HG02981 (cell line): ENCODE results near the gene HTR4.

Source experiments
- ATAC-seq: cut with Tn5 transposase; IDR thresholded peaks from one replicate; pipeline ENCODE4 v1.9.1; 2021; ENCODE audit warnings: mild to moderate bottlenecking, moderate library complexity; ENCODE audit not compliant: unreplicated experiment

HTR4 gene

DNA sequence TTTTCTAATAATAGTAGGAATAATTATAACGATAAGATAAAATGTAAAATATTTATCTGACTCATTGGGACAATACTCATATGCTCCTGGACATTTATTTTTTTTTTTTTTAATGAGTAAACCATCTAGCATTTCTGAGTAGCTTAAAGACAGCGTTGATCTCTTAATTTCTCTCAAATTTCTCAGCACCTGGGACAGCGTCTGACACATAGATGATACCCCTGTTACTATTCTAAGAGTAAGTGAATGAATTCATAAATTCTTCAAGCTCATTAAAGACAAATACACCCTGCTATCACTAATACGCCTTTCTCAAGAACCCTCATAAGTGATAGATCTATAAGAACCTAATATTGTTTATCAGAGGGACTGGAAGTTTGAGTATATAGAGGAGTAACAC is 12.0 kb upstream of the HTR4 start:
- ATAC-seq = no peak

DNA sequence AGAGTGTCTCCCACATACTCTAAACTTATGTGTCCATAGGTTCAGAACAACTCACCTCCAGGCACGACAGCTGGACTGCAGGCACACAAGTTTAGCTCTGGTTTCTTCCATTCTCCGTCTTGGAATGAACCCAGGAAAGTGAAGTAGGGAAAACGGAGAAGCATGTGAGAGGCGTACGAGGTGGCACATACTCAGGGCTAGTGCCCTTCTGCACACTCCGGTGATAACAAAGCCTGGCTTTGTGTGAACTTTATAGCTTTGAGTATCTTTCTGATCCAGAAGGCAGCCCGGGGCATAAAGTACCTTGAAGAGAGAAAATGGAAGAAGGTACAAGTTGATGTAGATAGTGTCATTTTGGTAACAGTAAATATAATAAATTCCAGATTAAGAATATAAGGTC is 11.1 kb upstream of the HTR4 start:
- no peak for ATAC-seq

DNA sequence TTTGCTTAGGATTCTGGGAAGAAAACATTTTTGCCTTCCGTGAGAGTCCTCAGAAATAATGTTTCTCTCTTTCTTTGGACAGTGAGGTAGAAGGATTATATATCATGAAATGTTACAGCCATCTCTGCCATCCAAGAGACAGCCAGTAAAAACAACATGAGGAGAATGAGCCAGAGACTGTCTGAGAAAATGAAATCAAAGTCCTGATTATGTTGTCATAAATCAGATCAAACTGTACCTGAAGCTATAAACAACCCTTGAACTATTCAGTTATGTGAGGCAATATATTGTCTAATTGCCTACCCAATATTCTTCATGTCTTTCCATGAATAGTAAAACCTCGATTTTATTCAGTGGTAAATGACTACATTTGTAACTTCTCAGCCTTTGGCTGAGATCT is 9.2 kb upstream of the HTR4 start:
- no peak for ATAC-seq

DNA sequence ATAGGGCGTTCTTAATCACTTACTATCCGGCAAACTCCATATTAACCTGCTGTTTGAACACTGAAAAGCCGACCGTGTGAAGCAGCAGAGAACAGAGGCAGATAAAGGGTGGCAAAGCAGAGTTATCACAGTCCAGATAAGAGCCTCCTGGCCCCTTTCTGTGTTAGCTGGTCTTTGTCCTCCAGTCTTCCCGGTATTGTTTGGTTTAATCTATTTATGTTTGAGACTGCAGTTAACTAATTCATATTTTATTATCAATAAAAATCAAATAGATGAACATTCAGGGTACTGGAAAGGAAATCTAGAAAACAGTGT is 6.0 kb upstream of the HTR4 start:
- no peak for ATAC-seq

DNA sequence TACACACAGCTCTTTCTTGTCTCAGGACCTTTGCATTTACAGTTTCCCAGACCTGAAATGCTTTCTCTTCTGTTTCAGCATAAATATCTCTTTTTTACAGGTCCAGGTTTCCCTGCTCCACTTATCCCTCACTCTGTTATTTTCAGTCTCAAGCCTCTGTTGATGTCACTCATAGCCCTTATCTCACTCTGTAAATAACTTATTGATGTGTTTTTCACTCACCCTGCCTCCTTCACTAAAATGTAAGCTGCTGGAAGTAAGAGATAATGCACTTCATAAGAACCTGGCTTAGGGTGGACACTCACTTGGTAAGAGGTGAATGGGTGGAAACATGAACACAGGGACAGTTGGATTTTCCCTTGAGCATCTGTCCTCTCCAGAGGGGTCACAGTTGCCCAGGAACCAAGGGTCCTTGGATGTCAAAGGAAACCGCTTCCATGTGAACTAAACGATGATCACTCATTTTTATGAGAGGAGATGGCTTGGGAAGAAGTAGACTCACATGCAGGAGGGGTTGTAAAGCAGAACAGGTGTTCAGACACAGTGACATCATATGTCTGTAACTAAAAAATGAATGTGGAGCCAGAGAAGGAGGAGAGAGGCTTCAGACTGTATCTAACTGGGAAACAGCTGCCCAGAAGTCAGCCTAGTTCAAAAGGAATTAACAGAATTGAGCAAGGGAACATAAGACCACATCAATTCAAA is 5.5 kb upstream of the HTR4 start:
- no peak for ATAC-seq

DNA sequence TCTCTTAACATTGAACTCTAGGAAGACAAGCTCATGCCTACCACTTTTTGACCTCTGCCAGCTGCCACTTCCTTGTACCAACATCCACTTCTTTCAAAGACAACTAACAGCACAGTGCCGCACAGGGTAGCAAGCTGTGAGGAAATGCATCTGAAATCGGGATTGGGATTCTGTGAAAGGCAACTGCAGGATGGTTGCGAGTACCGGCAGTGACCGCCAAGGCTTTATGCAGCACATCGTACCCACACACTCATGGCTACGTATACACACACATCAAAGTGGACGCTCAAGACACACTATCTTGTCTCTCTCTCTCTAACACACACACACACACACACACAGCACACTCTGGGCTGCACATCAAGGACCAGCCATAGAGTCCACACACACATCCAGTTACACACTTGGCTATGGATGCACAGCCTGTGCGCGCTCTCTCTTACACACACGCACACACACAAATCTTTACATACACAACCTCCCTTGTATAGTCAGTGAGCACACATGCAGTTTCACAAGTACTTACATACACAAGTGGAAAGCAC is 964 bp downstream of the HTR4 start:
- no peak for ATAC-seq

DNA sequence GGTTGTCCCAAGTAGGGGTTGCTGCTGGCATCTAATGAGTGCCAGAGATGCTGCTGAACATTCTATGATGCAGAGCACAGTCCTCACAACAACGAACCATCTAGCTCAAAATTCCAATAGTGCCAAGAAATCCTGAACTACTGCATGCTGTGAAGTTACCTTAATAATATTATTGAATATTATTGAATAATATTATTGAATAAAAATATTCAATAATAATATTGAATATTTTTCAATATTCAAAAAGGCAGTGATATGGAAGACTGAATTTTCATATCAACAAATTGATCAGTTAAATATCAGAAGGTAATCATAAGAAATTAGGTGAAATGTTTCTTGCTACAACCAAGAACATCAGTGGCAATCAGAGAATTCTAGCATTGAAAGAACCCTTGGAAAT is 2.8 kb downstream of the HTR4 start:
- ATAC-seq = no peak

DNA sequence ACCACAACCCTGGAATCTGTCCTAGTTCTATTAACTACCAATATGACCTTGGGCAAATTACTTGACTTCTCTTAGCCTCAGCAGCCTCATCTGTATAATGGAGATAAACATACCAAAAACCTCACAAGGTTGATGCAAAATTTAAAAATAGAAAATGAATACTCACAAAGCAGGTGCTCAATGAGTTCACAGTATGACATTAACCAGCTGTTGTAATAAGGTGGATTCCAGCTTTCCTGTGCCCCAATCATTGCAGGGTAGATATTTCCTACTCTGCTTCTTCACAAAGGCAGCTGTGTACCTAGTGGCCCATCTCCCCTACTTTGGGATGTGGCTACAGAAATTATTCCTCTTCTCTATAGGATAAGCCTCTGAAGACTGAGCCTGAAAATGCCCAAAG is 8.8 kb downstream of the HTR4 start:
- no peak for ATAC-seq

DNA sequence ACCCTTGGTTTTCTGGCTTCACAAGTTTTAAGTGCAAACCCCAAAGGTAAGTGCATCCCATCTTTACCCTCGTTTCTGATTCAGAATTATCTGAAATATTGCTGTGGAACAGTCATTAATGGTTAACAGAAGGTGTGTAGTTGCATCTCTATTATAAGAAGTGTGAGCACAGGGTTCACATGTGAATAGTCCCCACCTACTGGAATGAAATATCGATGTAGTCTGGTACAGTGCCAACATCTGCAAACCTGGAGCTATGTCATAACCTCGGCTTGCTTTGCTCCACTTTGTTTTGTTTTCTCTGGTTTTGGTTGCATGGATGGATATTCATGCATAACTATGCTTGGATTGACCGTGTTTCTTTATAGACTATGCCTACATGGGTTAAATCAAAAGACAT is 12.6 kb downstream of the HTR4 start:
- ATAC-seq = no peak

DNA sequence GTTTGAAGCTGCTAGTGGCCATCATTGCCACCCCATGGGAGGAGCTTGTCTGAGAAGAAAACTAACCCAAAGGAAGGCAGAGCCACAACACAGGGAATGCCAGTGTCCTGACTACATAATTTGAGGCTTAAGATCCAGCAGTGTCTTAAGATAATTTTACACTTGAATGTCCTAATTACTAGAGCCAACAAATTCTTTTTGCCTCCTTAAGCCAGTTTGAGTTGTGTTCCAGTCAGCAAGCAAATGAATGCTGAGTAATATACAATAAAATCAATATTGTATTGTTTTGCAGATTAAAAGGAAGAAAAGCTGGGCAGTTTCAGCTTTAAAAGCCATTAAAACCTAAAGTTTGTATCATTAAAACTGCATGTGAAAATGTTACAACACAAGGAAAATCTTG is 13.9 kb downstream of the HTR4 start:
- ATAC-seq = no peak

DNA sequence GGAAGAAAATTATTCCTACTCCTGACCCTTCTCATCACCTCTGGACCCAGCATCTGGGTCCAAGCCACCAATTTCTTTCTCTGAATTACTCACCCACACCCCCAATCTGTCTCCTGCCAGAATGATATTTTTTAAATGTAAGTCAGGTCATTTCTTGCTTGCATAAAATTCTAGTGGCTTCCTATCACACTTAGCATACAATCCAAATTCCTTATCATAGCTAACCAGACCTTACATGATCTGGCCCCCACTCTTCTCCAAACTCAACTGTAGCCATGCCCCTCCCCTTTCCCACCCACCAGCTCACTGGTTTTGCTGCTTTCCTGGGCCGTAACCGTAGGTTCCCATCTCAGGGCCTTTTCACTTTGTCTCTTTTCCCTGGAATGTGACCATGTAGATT is 15.2 kb downstream of the HTR4 start:
- ATAC-seq = no peak

DNA sequence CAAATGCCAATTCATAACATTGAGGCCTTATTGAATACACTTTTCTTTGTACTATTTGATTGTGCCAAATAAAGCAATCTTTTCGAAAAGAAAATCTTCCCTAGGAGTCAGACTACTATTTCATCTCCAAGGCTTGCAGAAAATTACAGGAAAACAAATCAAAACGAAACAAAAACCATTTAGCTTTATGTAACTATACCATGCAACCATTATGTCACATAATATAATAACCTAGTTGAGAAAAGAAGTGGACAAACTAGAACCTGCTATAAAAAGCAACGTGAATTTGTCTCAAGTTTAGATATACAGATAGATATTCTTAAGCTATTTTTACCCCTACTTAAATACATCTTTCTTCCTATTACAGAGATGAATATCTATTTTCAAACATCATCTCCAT is 18.0 kb downstream of the HTR4 start:
- ATAC-seq = no peak

DNA sequence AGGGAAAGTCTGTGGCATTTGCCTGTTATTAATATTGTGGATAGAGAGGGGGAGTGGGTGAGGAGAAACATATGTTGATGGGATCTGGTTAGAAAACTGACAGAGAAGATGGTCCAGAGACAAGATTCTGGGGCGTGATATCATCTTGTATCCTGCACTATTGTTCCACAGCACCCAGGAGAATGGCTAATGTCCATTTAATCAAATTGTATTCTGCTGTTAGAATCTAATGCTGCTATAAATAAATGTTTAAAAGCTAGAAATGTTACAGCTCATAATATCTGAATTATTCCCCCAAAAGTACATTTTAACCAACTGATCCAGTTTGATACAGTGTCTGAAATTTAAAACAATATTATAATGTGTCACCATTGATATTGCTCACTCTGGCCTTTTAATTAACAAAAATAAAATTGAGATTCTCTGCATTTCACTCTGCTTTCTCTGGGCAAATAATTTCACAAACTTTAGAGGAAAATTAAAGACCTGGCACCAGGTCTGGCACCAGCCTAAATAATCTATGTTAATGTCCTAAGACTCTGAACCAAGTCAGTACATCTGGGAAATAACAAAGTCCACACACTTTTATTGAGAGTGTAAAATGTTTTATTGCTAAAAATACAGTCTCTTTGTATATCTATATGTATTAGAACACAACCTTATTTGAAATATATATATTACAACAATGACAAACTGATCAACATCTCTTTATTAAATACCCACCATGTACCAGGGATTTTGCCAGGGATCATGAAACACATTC is 18.8 kb downstream of the HTR4 start:
- ATAC-seq = no peak

DNA sequence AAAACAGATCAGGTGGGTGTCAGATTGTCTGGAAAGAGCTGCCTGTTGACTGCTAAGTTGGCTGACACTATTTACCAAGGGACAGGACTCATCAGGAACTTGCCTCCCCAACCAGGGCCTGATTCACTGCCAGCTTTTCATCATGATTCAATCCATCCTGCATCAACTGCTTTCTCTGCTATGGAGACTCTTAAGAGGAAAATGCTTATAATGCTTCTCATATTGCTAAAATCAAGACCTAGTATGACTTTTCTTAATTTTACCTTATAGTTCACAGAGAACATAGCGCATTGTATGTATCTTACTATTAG is 21.3 kb downstream of the HTR4 start:
- ATAC-seq = no peak

DNA sequence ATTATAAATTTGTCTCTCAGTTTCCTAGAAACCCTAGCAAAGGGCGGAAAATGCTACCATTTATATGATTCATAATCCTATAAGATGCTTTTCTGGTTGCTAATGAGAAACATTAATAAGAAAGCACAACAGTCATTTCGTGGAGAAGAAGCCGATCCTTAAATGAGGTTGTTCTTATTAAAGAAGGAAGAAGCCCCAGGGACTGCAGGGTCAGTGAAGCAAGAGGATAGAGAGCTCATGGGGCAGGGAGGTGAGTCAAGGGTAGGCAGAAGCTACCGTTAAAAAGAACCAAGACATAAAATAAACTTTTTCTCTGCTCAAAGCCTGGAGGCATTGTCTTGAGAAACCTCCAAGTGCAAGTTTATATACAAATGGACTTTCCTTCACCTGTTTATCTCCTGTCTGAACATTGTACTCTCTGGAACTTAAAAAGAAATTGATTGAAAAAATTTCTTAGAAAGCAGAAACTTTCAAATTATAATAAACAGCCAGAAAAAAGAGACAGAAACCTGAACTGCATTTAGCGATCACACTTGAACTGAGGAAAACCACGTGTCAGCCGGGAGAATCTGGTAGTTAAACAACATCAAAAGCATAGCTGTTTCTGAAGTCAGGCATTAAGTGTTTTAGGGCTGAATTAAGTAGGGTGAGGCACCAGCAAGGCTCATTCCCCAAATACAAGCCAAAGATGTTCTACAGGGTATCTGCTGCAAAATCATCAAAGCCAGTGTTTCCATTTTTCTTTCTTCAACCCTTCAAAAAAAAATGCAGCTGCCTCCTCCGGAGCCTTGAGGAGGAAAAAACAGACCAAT is 21.9 kb downstream of the HTR4 start:
- no peak for ATAC-seq

DNA sequence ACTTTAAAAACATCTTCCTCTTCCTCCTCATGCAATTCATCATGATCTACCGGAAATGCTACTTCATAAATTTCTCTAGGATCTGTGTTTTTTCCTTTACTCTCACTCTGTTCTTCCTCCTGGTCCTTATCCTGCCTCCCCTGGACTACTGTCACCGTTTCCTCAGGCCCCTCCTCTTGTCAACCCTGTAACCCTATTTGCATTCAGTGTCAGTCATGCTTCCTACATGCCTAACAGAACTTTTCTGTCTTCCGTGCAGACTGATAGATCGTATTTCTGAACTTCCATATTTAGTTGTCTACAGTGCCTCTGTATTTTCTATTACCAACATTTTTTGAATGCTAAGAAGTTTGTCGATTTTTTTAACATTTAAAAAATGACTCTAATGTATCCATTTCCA is 27.3 kb downstream of the HTR4 start:
- ATAC-seq = no peak

DNA sequence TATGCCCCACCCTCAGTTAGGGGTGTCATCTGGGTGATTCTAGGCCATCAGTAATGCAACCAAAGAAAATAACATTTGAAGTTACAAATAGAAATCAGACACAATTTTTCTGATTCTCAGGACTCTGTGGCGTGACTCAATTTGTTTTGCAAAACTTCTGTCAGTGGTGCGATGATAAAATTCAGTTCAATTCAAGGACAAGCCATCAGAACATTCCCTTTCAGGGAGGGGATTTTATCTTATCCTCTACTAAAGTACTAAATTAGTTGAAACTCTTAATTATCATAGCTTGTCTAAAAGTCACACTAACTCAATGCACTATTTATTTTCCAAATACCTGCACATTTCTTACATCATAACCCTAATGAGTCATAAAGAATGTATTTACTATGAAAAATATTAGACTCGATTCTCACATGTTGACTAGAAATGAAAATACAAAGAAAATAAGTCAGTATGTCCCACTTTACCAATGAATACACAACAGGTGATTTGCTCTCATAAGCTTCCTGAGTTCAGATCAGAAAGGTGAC is 28.2 kb downstream of the HTR4 start:
- no peak for ATAC-seq

DNA sequence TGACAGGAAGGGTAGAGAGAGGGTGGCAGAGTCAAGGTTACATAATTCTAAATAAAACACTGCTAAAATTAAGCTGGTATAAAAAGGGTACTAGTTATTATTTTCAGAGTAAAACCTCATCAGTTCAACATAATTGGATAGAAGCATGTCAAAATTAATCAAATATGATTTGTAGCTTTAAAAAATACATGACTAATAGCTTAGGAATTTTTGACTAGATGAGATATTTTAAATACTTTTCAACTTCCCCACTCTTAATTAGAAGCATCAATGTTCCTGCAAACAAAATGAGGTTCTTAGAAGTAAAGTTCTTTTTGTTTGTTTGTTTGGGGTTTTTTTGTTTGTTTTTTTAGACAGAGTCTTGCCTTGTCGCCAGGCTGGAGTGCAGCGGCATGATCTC is 29.1 kb downstream of the HTR4 start:
- no peak for ATAC-seq

DNA sequence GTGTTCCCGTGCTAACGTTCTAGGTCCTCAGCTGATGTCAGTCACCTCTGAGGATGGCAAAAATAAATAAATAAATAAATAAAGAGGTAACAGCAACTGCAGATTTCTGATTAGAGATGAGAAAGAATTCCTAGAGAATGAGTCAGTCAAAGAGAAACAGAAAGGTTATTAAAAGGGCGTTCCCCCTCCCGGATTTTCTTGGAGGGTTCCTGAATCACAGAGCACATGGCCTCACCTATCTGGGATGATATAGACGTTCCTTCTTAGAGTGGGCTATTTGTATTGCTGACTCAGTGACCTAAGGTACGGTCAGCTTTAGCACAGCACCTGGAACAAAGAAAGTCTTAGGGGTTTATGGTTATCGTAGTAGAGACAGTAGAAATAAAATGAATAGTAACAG is 30.6 kb downstream of the HTR4 start:
- no peak for ATAC-seq

DNA sequence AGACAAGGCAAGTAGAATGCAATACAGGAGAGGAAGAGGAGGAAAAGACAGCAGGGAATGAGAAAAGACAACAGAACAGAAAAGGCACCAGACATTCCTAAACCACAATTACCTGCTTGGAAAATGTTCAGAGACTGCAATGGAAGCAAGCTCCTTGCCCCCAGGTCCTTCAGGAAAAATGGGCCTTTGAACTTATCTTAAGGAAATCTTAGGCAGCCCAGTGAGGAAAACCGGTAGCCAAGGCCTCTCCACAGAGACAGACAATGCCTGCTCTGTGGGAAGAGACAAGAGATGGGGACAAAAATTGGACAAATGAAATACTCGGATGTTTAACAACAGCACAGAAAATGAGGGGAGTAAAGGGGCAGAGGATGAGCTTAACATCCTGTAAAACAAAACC is 31.2 kb downstream of the HTR4 start:
- ATAC-seq = no peak

DNA sequence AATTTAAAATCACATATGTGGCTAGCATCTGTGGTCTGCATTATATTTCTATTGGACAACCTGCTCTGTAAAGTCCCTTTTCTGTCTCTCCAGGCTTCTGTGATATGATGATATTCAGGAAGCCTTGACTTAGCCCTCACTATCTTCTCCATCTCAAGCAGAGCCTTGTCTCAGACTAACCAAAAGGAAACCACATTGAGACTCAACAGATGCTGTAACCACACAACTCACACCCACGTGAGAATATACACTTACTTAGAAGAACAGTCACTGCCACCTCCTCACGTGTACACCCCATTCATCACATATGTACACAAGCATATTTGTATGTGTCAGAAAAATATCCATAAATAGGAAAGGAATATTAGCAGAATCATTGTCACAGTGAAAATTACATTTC is 33.6 kb downstream of the HTR4 start:
- no peak for ATAC-seq

DNA sequence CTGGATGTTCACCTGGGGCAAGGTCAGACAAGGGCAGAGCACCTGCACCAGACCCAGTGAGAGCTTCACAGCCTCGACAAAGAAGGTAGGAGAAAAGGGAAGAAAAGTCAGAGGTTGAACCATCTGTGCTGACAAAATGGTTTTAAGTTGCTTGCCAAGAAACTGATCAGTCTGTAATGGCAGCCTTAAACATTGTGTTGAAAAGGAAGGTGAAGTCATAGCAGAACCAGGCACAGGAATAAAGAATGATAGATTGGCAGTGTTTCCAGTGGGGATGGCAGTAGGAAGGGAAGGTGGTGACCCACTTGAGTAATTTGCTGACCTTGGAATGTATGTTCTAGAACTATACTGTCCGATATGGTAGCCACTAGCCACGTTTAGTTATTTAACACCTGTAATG is 34.2 kb downstream of the HTR4 start:
- no peak for ATAC-seq
